Activated CD4-positive, alpha-beta T cell treated with anti-CD3 and anti-CD28 coated beads for 24 hours (primary cell): ENCODE measurements around the gene BTBD16.

Experiments used
- DNase-seq, 2 donors: peaks; one replicate each; pipeline ENCODE4 v3.0.0-alpha.2; 2020; ENCODE audit warnings: low read depth in 2 of 2

The BTBD16 gene

DNA sequence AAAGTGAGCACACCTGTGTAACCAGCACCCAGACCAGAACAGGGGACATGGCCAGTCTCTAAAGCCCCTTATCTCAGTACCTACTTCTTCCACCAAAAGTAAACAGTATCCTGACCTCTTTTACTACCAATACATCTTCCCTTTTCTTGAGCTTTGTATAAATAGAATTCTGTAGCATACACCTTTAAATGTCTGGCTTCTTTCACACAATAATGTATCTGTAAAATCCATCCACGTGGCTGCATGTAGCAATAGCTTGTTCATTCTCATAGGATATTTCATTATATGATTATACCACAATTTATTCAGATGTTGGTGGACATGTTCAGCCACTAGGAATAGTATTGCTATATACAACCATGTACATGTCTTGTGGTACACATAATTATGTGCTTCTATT is 40.6 kb downstream of the BTBD16 start:
- DNase-seq, result no peak

GRCh38 chr10:122316224-122316884 is 45.3 kb downstream of the BTBD16 start:
- no peak for DNase-seq

DNA sequence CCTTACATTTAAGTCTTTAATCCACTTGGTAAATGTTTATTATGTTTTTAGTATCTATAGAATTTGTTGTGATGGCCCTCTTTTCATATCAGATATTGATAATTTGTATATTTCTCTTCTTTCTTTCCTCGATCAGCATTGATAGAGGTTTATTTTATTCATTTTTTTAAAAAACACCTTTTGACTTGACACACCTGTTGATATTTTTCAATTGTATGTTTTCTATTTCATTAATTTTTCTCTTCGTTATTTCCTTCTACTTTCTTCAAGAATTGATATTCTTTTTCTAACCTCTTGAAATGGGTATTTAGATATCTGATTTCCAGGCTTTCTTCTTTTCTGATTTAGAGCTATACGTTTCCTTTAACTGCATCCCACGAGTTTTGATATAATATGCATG is 50.9 kb downstream of the BTBD16 start:
- DNase-seq, result no peak

DNA sequence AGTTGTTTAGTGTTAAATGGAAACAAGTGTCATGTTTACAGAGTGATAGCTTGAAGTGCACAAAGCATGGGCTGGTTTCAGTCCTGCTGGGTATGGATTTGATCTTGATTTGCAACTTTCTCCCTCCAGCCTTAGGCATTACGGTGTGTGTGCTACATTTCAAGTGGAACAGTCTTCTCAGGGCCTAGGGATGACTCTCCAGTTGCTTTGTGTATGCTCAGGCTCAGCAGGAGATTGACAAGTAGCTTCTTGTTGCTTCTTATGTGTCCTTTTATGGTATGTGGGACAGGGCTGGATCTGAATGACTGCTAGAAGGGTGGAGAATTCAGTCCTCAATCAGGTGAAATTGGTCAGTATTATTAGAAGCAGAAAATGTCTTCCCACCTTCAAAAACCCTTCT is 52.1 kb downstream of the BTBD16 start:
- DNase-seq, result no peak

DNA sequence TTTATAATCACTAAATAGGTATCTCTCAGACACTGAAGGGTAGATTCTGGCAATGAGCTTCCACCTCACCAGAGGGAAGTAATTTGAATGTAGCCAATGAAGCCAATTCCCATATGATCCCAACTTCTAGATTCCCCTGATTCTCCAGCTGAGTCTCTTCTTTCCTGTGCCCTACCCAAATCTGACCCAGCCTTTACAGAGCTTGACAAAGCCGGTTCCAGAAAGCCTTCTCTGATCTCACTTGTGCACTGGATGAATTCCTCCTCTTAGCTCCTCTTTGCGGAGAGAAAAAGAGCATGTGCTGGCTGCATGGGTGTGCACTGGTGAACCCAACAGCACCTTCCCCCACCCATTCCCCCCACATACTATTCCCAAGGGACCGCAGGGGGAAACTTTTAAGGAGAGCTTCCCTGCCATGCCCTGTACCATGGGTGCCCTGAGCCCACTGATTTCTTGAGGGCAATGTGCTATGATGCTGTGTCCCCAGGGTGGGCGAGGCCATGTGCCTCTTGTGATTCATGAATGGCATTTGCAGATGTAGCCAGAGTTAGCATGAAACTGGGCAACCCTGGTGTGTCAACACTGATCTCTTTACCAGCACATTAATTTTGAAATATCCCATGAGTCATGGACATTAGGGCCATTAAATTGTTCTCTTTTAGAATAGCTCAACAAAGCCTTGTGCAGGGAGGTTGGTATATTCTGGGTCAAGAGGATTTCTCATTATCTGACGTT is 53.0 kb downstream of the BTBD16 start:
- DNase-seq, result no peak

DNA sequence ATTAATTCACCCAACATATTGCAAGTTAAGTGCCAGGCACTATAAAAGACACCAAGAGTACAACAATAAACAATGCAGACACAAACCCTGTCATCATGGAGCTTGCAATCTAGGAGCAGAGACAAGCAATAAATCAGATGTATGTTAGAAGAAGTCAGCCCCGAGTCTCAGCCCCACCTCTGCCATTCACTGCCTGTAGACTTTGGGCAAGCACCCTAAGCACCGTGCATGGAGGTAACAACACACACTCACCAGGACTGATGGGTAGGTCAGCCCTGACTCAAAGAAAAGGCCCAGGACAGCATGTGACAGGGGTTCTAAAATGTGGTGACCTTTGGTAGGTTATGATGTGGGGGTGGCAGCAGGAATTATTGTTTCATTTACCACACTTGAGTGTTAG is 54.1 kb downstream of the BTBD16 start:
- no peak for DNase-seq

DNA sequence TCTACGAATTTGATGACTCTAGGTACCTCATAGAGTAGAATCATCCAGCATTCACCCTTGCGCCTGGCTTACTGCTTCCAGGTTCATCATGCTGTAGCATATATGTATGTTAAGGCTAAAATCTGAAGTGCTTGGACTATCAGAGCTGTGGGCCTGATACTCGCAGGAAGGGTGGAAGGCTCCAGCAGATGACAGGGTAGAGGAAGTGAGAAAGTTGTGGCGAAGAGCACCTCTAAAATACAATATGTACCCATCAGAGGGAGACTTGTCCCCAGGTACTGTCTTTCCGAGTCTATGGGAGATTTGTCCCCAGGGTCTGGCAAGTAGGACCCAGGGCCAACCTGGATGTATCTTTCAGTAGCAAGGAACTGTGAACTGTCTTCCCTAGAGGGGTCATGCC is 55.3 kb downstream of the BTBD16 start:
- no peak for DNase-seq

- DNase-seq, result no peak
These were observed 55.7 kb downstream of the BTBD16 start for GRCh38 chr10:122326806-122327205.

DNA sequence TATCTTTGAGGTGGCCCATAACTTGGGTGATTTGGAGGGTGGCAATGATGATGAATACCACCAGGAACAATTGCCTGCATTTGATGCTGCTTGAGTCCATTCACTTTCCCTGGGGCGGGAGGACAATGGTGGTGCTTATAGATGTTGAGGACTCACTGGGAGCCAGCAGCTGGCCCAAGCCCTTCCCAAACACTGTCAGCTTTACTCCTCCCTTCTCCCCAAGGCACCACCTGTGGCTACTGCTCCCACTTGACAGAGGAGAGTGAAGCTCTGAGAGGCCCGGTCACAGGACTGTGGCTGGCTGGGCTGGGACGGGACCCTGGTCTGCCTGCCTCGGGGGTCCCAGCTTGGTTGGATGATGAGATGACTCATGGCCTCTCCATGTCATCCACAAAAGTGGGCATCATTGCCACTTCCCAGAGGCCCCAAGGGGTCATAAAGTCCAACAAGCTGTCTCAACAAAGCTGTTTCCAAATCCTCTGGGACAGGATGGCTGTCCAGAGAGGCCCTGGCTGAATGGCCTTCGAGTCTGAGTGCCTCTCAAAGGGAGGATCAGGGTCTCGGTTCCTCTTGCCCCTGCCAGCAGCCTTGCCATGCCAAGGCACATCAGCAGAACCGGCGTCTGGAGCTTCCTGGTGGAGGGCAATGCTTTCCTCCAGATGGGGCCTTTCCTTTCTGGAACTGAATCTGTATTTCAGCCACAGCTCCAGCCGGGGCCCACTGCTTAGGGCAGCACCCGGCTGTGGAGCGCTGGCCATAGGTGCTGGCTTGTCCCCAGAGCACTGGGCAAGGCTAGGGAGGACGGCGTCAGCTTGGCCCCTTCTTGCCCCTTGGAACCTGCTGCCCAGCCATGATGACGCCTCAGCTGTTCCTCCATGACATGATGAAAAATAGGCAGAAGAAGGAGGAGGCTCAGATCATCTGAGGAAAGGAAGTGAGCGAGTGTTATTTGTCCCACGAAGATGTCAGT is 56.4 kb downstream of the BTBD16 start:
- DNase-seq, result no peak

GRCh38 chr10:122328676-122329075 is 57.6 kb downstream of the BTBD16 start:
- no peak for DNase-seq

DNA sequence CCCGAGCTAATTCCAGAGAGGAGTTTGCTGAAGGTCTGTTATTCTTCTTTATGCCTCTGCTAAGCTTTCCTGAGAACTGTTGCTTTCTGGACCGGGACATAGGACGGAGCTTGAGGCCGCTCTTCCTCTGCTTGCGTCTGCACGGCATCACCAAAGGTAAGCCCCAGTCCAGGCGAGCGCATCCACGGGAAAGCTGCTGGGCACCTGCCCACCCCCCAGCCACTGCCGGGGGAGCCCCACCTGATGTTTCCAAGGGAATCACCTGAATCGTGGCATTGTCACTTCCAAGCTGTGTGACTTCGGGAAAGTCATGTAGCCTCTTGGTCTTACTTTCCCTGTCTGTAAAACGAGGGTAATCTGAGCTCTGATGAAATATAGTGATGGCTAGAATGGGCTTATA is 58.3 kb downstream of the BTBD16 start:
- no peak for DNase-seq

GRCh38 chr10:122331100-122331499 is 60.0 kb downstream of the BTBD16 start:
- DNase-seq, result no peak

- DNase-seq, result no peak
These were observed 60.7 kb downstream of the BTBD16 start for GRCh38 chr10:122331615-122332446.

DNA sequence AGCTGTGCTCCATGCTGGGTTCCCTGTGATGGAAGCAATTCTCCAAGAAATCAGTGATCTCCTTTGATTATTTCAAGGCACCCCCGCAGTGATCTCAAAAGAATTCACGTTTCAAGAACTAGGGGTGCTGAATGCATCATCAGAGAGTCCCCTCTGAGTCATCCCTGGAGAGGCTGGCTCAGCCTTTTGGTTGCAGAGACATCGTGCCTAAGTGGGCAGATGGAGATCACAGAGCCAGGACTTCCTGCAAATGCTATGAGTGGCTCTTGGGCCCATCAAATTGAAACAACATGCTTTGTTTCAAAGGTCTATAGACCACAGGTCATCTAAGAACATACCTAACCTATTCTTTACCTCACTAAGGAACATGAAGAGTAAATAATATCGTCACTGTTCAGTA is 61.9 kb downstream of the BTBD16 start:
- DNase-seq, result no peak

- DNase-seq, result no peak
These were observed 65.2 kb downstream of the BTBD16 start for GRCh38 chr10:122336332-122336731.

- DNase-seq, result no peak
These were observed 65.9 kb downstream of the BTBD16 start for GRCh38 chr10:122336961-122337360.

- no peak for DNase-seq
These were observed 67.7 kb downstream of the BTBD16 start for GRCh38 chr10:122338609-122339441.

DNA sequence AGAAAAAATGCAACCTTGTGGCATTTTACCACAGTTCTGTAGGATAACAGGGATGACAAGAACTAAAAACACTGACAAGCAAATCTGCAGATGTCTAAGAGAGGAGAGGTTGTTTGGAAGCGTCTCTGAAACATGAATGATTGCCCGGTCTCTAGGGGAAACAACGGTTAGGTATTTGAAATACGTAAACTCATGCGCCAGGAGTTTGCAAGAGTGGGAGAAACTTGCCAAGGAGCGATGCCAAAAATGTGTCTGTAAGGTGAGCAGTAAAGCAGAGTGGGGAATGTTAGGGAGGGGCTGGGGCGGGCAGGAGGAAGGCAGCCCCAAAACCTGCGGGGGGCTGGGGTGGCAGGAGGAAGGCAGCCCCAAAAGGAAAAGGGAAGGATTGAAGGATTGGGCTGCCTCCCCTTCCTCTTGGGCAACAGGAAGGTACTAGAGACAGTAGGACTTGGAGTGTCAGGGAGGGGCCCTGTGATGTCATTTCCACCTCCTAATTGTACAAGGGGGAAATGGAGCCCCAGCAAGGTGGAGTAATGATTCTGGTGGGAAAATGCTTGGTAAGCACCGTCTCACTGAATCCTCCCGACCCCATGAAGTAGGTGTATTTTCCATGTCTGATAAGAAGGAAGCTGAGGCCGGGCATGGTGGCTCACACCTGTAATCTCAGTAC is 70.2 kb downstream of the BTBD16 start:
- DNase-seq, result no peak

DNA sequence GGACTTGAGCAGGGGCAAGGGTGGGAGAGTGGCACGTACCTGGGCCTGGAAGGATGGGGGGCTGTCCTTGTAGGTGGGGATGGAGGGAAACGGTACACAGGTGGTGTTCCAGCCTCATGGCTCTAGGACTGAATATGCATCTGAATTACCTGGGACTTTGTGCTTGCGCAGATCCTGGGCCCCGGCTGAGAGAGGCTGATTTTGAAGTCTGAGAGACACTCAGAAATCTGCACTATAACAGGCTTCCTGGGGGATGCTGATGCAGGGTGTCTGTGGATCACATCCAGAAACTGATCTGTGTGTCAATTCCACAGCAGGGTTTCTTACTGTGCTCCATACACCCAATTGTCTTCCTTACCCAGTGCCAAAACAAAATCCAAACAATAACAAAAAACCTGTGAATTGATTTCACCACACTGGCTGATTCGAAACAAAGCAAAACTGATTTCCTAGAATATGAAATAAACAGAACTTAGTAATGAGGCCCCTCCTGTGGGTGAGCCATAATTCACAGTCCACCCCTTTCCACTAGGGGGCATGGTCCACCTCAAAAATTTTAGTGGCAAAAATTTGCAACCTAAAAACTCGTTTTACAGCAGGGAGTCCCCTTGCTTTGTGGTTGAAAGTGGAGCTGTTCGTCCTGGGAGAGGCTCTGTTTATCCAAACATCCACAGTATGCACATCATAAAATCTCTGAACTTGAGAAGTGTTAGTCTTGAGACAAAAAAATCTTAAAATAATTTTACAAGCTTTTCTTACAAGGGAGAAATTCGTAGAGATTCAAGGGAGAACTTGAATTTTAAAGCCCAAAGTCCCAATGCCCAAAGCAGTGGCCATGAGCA is 71.4 kb downstream of the BTBD16 start:
- peak; percentile 31 to 41 for DNase-seq
